HL-60 (cell line): ENCODE measurements around the gene ANKS1A.

Source experiments
- GABPA ChIP-seq: IDR thresholded peaks from 2 replicates; pipeline ENCODE4 v1.6.1; 2012; ENCODE audit warnings: low read depth
- REST ChIP-seq: IDR thresholded peaks from 2 replicates; pipeline ENCODE4 v1.6.1; 2012; ENCODE audit warnings: low read depth; ENCODE audit not compliant: insufficient replicate concordance
- TF ChIP-seq, protein P1 (sequence below): IDR thresholded peaks from one replicate; pipeline ENCODE4 v1.5.1; 2011; ENCODE audit warnings: low read length, control low read depth, inconsistent platforms; ENCODE audit not compliant: insufficient read depth

DNA sequence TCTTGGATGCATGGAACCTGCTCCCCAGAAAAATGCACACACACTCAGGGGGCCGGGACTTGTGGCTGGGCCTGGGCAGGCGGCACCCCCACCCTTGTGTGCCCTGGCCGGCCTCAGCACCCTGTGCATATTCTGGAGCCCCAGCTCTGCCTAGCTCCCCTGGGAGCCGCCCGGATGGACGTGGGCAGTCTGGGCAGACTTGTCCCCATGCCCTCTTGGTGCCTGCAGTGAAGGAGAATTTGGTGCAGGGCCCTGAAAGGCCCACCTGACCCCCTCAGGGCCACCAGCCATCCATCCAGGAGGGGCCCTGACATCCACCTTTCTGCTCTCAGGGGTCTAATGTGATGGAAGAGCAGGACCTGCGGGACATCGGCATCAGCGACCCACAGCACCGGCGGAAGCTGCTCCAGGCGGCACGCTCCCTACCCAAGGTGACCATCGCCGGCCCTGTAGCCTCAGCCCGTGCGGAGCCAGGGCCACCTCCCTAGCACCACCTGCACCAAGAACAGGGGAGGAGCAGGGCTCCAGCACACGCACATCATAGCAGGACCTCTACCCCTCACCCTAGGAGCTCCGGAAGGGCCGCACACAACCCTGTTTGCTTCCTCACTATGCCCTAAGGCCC, 189.3 kb downstream of the ANKS1A start:
- TF ChIP-seq, protein P1, sequence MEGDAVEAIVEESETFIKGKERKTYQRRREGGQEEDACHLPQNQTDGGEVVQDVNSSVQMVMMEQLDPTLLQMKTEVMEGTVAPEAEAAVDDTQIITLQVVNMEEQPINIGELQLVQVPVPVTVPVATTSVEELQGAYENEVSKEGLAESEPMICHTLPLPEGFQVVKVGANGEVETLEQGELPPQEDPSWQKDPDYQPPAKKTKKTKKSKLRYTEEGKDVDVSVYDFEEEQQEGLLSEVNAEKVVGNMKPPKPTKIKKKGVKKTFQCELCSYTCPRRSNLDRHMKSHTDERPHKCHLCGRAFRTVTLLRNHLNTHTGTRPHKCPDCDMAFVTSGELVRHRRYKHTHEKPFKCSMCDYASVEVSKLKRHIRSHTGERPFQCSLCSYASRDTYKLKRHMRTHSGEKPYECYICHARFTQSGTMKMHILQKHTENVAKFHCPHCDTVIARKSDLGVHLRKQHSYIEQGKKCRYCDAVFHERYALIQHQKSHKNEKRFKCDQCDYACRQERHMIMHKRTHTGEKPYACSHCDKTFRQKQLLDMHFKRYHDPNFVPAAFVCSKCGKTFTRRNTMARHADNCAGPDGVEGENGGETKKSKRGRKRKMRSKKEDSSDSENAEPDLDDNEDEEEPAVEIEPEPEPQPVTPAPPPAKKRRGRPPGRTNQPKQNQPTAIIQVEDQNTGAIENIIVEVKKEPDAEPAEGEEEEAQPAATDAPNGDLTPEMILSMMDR, result no peak
- TF ChIP-seq REST (no peak), GABPA (no peak)
